GM19238 (cell line): ENCODE measurements around the gene RNF141.

Experiments
- DNase-seq: peaks from one replicate; pipeline ENCODE4 v3.0.0; 2011; ENCODE audit warnings: low spot score; ENCODE audit not compliant: insufficient read length

RNF141 gene

DNA sequence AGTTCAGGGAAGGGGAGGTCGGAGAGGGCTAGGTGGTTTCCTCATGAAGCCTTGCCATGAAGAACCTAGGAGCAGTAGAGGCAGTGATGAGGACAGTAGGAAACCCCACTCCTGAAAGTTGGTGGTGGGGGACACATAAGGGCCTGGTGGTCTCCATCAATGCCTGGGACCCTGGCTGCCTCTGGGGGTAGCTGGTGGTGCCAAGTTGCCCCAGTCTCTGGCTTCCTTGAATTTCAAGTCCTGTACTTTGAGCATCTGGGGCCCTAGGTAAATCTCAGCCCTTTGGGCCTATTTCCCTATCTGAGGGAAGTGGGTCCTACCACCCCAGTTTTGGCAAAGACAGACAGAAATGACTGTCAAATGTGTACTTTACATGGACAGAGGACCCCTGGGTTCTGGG, 57.8 kb downstream of the RNF141 start:
- no peak for DNase-seq

DNA sequence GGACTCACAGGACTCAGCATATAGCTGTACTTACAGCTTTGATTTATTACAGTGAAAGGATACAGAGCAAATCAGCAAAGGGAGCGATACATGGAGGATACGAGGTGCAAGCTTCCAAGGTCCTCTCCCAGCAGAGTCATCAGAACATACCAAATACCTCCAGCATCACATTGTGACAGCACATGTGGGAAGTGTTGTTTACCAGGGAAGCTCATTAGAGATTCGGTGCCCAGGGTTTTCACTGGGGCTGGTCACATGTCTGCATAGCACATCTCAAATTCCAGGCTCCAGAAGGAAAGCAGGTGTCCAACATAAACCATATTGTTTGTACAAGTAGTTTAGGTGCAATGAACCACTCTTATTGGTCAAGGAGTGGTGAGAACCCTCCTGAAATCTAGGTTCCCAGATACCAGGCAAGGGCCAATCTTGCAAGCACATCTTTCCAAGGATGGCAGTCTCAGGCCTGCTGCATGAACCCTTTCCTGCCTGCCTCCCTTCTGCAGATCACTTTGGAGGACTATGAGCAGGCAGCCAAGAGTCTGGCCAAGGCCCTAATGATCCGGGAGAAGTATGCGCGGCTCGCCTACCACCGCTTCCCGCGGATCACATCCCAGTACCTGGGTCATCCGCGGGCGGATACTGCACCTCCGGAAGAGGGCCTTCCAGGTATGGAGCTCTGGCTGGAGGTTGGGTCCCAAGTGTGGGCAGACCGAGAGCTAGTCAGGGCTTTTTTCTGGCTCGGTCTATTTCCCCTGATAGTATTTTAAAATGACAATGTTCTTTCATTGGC, 59.2 kb downstream of the RNF141 start:
- DNase-seq = no peak

DNA sequence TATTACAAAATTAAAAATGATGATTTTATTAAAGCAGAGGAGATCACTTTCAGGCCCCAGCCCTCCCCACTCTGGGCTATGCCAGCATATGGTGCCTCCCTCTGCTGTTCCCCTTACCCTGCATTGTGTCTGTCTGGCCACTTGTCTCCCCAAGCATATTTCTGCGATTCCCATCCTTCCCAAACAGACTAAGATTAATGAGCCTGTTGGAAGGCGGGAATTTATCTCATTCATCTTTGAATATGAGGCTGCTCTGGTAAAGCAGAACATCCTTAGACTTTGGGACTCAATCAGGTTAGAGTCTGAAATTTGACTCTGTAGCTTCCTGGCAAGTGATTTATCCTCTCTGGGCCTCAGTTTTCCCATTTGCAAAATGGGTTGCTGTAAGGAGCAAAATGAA, 60.2 kb downstream of the RNF141 start:
- no peak for DNase-seq

DNA sequence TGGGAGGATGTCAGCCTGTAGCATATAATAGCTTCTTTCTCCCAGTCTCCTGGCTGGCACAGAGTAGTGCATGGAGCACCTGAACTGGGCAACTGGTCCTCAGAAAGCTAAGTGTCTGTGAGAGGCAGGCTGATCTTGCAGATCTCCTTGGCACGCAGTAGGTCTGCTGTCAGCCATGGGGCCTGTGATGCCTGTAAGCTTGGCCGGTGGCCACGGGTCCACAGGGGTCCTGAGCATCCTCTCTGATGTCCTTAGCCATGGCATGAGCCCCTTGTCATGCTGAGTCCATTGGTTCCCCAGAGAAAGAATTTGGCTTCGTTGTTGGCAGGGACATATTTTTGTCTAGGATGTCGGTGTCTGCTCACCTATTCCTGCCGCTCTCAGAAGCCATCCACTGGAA, 61.0 kb downstream of the RNF141 start:
- no peak for DNase-seq

DNA sequence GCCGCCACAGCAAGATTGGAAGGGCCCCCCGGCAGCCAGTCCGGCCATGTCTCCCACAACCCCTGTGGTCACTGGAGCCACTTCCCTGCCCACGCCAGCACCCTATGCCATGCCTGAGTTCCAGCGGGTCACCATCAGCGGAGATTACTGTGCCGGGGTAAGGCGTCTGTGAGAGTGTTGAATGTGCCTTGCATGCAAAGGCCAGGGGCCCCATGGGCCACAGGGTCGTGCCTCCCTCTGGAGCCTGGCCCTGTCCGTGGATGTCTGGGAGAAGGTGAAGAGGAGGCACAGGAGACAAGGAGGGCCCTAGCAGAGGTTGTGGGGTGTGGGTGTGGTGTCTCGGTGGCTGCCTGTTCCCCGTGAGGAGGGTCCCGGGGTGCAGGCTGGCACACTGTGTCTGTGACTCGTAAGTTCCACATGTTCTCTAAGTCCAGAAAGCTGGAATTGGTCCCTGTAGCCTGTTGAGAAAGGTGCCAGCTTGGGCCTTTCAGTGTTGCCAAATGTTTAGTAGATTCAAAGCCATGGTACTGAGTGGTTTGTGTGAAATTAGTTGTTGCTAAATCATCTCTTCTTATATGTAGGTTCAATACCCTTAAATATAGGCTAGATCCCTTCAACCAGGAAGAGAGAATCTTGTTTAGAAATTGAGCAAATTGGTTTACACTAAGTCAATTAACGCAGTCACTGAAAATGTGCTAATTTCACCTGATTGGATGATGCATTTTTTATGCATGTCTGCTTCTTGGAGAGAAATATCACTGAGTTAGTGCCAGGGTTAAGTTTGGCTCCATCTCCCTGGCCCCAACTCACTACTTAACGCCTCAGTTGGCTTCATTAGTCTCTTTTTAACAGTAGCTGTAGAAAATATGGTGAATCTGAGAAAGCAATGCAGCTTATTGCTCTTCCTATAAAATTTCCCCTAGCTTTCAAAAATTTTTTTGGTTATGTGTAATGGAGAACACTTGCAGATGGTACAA, 62.1 kb downstream of the RNF141 start:
- no peak for DNase-seq

DNA sequence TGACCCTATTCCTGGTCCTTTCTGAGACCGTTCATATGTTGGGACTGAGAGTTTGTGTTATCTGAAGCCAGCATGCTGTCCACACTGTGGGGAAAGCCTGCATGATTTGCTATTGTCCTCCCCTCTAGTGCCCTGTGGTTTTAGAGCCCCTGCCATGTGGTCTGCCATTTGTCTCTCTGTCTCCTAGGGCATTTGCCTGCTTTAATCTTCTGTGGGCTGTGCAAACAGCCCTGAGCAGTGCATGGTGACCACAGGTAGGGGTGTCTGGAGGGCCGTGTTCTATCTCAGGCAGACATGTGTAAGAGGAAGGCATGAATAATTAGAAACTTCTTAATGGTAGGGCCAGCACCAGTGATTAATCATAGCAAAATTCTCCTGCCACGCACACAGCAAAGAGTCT, 62.9 kb downstream of the RNF141 start:
- DNase-seq = no peak

DNA sequence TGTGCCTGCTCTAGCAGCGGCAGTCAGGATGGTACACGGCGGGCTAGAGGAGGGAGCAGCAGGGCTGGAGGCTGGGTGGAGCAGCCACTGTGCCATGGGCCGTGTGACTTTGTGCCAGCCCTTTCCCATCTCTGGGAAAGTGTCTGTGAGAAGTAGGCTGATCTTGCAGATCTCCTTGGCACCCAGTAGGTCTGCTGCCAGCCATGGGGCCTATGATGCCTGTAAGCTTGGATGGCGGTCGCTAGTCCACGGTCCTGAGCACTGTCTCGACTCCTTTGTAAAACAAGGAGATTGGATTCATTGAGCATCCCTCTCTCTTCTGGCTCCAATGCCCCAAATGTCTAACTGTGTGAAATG, 63.3 kb downstream of the RNF141 start:
- DNase-seq = no peak

DNA sequence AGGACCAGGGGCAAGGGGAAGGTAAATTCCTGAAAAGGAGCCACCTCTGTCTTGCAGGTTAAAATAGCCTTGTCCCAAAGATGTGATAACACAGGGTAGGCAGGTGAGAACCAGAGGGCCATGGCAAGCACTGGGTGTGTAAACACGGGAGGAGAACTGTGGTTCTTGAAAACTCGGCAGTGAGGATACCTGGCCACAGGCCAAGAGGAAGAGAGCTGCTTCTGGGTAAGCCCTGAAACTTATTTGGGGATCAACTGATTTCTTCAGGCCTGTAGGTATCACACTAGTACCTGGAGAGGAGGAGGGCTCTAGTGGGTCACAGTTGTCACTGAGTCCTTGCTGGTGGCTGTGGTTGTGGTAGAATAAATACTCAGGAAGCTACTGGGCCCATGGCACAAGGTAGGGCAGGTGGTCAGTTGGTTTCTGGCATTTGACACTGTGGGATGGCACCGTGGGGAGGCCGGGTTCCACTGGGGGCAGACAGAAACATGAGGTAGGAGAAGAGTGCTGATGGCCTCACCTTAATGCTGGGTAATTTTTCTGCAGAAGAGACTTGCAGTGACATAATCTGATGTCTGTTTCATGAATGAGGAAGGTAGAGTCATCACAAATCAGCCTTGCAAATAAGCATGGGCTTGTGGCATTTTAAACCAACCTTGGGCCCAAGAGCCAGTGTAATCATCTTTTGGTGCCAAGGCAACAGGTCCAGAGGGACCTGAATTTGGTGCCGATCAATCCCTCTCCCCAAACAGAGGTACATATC, 63.9 kb downstream of the RNF141 start:
- DNase-seq = no peak

DNA sequence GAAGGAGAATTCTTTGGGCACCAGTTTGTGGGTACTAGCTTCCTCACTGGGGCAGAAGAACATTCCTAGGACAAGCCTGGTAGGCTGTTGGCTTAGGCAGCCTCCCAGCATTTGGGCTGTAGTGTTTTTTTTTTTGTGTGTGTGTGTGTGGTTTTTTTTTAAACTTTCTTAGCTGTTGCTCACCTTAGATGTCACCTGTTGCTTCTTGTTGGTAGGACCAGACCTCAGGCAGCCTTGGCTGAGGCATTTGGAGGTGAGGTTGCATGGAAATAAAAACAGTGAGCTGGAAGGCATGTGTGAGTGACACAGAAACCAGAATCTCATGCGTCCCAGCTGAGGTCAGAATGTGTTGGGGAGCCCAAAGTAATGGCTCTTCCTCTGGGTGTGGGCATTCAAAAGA, 64.6 kb downstream of the RNF141 start:
- no peak for DNase-seq

DNA sequence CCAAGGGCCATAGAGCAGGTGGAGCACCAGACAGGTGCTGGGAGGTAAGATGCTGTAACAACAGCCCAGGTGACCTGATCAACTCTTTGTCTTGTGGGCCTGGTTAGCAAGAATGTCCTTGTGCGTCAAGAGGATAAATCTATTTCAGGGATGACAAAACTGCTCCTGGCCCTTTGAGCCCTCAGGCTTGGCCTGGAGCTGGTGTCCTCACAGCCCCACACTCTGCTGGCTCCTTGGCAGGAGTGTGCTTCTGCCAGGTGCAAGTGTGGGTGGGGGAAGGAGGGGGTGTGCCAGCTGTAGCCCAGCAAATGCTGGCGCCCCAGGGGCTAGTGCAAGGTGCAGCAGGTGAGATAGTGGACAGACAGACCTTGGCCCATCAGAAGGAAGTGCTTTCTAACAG, 66.4 kb downstream of the RNF141 start:
- no peak for DNase-seq

DNA sequence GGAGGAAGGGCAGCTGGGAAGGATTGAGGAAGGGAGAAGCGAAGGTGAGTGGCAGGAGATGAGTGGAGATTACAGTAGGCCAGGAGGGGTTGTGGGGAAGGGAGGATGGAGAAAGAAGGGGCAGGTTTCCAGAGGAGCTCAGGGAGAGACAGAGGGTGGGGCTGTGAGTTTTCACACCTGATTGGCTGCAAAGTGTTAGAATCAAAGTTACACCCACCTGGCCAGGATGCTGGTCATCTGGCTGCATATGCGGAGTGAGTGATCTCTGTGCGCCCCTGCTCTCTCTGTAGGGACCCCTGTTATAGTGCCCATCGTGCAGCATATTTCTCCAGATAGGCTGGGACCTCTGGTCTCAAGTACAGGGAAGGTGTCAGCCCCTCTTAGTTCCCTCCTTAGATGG, 67.6 kb downstream of the RNF141 start:
- DNase-seq = no peak

DNA sequence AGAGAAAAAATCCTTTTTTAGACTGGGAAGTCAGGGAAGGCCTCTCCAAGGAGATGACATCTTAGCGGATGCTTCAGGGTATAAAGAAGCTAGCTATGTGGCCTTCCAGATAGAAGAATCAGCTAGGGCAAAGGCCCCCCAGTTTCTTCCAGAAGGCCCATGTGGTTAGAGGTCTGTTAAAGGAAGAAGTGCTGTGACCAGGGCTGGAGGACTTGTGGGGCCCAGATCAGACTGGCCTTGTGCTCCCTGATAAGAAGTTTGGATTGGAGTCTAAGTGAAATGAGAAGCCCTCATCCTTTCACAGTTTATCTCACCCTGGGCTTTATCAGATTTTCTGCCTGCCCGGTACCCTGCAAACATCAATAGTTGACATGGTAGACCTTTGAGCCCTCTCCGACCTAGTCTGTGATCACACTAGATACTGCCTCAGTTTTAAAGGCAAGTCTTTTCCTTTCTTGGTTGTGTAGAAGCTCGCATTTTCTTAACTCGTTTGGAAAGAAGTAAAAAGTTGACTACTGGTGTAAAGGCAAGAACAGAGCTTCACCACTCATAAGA, 78.2 kb downstream of the RNF141 start:
- no peak for DNase-seq
